Smooth muscle cell of the coronary artery (primary cell): ENCODE data around the gene ROR1. TPM values are rescaled to one million over a fixed set of nuclear protein-coding genes. Genes with fewer than 3 reads are reported as not detected.

Experiments used
- total RNA-seq: library from RNA; depleted of rRNA; stranded (reverse); fragments of >200 nt; gene quantifications from 2 replicates; pipeline ENCODE4 v1.2.3, GENCODE V29; 2014; ENCODE audit warnings: low replicate concordance

The ROR1 gene
- 7.4 and 15.1 TPM in 2 replicates for total RNA-seq

GRCh38 chr1:63773815-63774616, at the start of gene ROR1:
TSS of gene ROR1 (plus strand) at chr1:63774017.

GRCh38 chr1:64203420-64203819, 429.6 kb downstream of the ROR1 start, which contains the start of gene UBE2U:
TSS of gene UBE2U (plus strand) at chr1:64203623. CDS start at chr1:64204051, 428 bp downstream.

Other genes starting within 250 kb of the ROR1 start
- 56.6 and 60.1 TPM in 2 replicates for gene PGM1, start 180.6 kb upstream of the ROR1 start, total RNA-seq